B cell (primary cell): ENCODE data around the gene NEMP2.

Source experiments
- EZH2 ChIP-seq: IDR thresholded peaks from 2 replicates; pipeline ENCODE4 v1.6.1; 2012; ENCODE audit warnings: borderline replicate concordance, low read depth, mild to moderate bottlenecking, moderate library complexity, low read length; ENCODE audit not compliant: insufficient read depth, poor library complexity, severe bottlenecking
- TF ChIP-seq, protein P1 (sequence below): fragments of 200-600 bp; IDR thresholded peaks from one replicate; pipeline ENCODE4 v1.8.0; 2022; ENCODE audit warnings: antibody characterized with exemption, mild to moderate bottlenecking

- TF ChIP-seq, protein P1, sequence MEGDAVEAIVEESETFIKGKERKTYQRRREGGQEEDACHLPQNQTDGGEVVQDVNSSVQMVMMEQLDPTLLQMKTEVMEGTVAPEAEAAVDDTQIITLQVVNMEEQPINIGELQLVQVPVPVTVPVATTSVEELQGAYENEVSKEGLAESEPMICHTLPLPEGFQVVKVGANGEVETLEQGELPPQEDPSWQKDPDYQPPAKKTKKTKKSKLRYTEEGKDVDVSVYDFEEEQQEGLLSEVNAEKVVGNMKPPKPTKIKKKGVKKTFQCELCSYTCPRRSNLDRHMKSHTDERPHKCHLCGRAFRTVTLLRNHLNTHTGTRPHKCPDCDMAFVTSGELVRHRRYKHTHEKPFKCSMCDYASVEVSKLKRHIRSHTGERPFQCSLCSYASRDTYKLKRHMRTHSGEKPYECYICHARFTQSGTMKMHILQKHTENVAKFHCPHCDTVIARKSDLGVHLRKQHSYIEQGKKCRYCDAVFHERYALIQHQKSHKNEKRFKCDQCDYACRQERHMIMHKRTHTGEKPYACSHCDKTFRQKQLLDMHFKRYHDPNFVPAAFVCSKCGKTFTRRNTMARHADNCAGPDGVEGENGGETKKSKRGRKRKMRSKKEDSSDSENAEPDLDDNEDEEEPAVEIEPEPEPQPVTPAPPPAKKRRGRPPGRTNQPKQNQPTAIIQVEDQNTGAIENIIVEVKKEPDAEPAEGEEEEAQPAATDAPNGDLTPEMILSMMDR, result no peak
- no peak for TF ChIP-seq EZH2
These were observed 13.4 kb upstream of the NEMP2 start for GRCh38 chr2:190547886-190548285.
